Neural cell (in vitro differentiated cells): ENCODE results near the gene TMEM81. TPM values are rescaled to one million over a fixed set of nuclear protein-coding genes. Genes with fewer than 3 reads are reported as not detected.

Experiments used
- H2AFZ ChIP-seq: fragments of 200-600, 300-800 bp; sonication (generic), shearing (Covaris generic); 2 replicates; pipeline ENCODE4 v1.6.0; 2014; ENCODE audit warnings: low read depth, mild to moderate bottlenecking, antibody characterized with exemption, low read length, moderate library complexity
- H3F3A ChIP-seq: fragments of 200-600 bp; shearing (Covaris generic); 2 replicates; pipeline ENCODE4 v1.6.1; 2016; ENCODE audit warnings: mild to moderate bottlenecking, moderate library complexity, mixed read lengths, antibody characterized with exemption, low read length; ENCODE audit not compliant: insufficient read depth, poor library complexity, severe bottlenecking
- H3K27ac ChIP-seq: fragments of 200-600, 300-800 bp; sonication (generic), shearing (Covaris generic); 2 replicates; pipeline ENCODE4 v1.5.1; 2014; ENCODE audit warnings: mild to moderate bottlenecking, low read length, moderate library complexity
- H3K27me3 ChIP-seq: fragments of 300-800, 200-600 bp; sonication (generic), shearing (Covaris generic); 2 replicates; pipeline ENCODE4 v1.6.0; 2014; ENCODE audit warnings: mild to moderate bottlenecking, low read depth, low read length, moderate library complexity; ENCODE audit not compliant: insufficient read depth
- H3K36me3 ChIP-seq: fragments of 300-800, 200-600 bp; sonication (generic), shearing (Covaris generic); 2 replicates; pipeline ENCODE4 v1.5.1; 2014; ENCODE audit warnings: mild to moderate bottlenecking, antibody characterized with exemption, low read length, moderate library complexity; ENCODE audit not compliant: insufficient read depth
- H3K4me2 ChIP-seq: fragments of 300-800, 200-600 bp; sonication (generic), shearing (Covaris generic); 2 replicates; pipeline ENCODE4 v1.6.0; 2014; ENCODE audit warnings: mild to moderate bottlenecking, low read length
- H3K4me3 ChIP-seq: fragments of 300-800, 200-600 bp; sonication (generic), shearing (Covaris generic); 2 replicates; pipeline ENCODE4 v1.5.1; 2014; ENCODE audit warnings: mild to moderate bottlenecking, low read length, moderate library complexity
- H3K79me2 ChIP-seq: fragments of 200-600 bp; shearing (Covaris generic); replicated peaks from 2 replicates; pipeline ENCODE4 v1.6.0; 2014; ENCODE audit warnings: mild to moderate bottlenecking, low read length, moderate library complexity; ENCODE audit not compliant: insufficient read depth
- H3K9ac ChIP-seq: fragments of 300-800, 200-600 bp; sonication (generic), shearing (Covaris generic); 2 replicates; pipeline ENCODE4 v1.6.1; 2016; ENCODE audit warnings: mild to moderate bottlenecking, low read length, mixed read lengths
- H3K9me2 ChIP-seq: fragments of 200-600 bp; shearing (Covaris generic); 2 replicates; pipeline ENCODE4 v1.6.1; 2016; ENCODE audit warnings: mild to moderate bottlenecking, low read length, mixed read lengths; ENCODE audit not compliant: insufficient read depth
- H3K9me3 ChIP-seq: fragments of 200-600, 300-800 bp; sonication (generic), shearing (Covaris generic); 2 replicates; pipeline ENCODE4 v1.6.1; 2016; ENCODE audit warnings: mild to moderate bottlenecking, mixed run types, low read length, moderate library complexity, mixed read lengths
- H4K20me1 ChIP-seq: fragments of 200-600 bp; shearing (Covaris generic); 2 replicates; pipeline ENCODE4 v1.6.1; 2016; ENCODE audit warnings: mild to moderate bottlenecking, mixed run types; ENCODE audit not compliant: insufficient read depth
- EP300 ChIP-seq: fragments of 450-650 bp; conservative IDR thresholded peaks from 2 replicates; pipeline ENCODE4 v1.6.1; 2014; ENCODE audit warnings: antibody characterized with exemption, mild to moderate bottlenecking, moderate library complexity; ENCODE audit not compliant: poor library complexity, severe bottlenecking
- EZH2 ChIP-seq: fragments of 200-600, 300-800 bp; shearing (Covaris generic), sonication (generic); IDR thresholded peaks from 2 replicates; pipeline ENCODE4 v1.6.1; 2014; ENCODE audit warnings: antibody characterized with exemption, low read length, borderline replicate concordance, mild to moderate bottlenecking; ENCODE audit not compliant: insufficient read depth, poor library complexity, severe bottlenecking
- MXI1 ChIP-seq: fragments of 450-650 bp; conservative IDR thresholded peaks from 2 replicates; pipeline ENCODE4 v1.6.1; 2014; ENCODE audit warnings: antibody characterized with exemption, mild to moderate bottlenecking; ENCODE audit not compliant: poor library complexity, severe bottlenecking
- POLR2AphosphoS5 ChIP-seq: IDR thresholded peaks from 2 replicates; pipeline ENCODE4 v1.6.1; 2012
- RAD21 ChIP-seq: fragments of 450-650 bp; conservative IDR thresholded peaks from 2 replicates; pipeline ENCODE4 v1.6.1; 2014; ENCODE audit warnings: antibody characterized with exemption, mild to moderate bottlenecking, moderate library complexity
- SMC3 ChIP-seq: fragments of 450-650 bp; conservative IDR thresholded peaks from 2 replicates; pipeline ENCODE4 v1.6.1; 2014; ENCODE audit warnings: antibody characterized with exemption, mild to moderate bottlenecking, moderate library complexity; ENCODE audit not compliant: poor library complexity
- TAF1 ChIP-seq: IDR thresholded peaks from 2 replicates; pipeline ENCODE4 v1.6.1; 2012; ENCODE audit warnings: low read depth
- polyA plus RNA-seq: library from polyadenylated mRNA; depleted of rRNA; stranded (reverse); fragments of >200 nt; gene quantifications from 2 replicates; pipeline ENCODE4 v1.2.3, GENCODE V29; 2014
- TF ChIP-seq, protein P1 (sequence below): IDR thresholded peaks from 2 replicates; pipeline ENCODE4 v1.6.1; 2012; ENCODE audit warnings: borderline replicate concordance
- TF ChIP-seq, protein P2 (sequence below): fragments of 450-650 bp; IDR thresholded peaks from 2 replicates; pipeline ENCODE4 v1.5.1; 2014; ENCODE audit warnings: antibody characterized with exemption, mild to moderate bottlenecking, moderate library complexity; ENCODE audit not compliant: poor library complexity, severe bottlenecking

Gene TMEM81
- polyA plus RNA-seq, 1 donor from 2014 or later, result 10.1 TPM

DNA sequence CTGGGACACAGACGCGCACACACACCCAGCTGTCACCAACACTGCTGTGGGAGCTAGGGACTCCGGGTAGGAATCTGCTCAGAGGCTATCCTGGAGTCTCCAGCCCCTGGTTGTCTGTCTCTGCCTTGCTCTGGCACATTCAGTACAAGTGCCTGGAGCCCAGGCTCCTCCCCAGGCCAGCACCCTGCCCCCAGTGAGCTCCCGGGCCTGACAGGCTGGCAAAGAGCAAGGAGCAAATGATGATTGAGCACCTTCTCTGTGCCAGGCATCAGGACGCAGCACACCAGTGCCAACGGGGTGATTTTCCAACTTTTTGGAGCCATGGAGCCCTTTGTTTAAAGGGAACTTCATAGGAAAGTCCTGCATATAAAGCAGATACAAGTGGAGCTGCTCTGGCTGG is 34.8 kb downstream of the TMEM81 start:
- H3K9me2 ChIP-seq, result no peaks in the 10 kb centered on the region
- TF ChIP-seq, protein P1, sequence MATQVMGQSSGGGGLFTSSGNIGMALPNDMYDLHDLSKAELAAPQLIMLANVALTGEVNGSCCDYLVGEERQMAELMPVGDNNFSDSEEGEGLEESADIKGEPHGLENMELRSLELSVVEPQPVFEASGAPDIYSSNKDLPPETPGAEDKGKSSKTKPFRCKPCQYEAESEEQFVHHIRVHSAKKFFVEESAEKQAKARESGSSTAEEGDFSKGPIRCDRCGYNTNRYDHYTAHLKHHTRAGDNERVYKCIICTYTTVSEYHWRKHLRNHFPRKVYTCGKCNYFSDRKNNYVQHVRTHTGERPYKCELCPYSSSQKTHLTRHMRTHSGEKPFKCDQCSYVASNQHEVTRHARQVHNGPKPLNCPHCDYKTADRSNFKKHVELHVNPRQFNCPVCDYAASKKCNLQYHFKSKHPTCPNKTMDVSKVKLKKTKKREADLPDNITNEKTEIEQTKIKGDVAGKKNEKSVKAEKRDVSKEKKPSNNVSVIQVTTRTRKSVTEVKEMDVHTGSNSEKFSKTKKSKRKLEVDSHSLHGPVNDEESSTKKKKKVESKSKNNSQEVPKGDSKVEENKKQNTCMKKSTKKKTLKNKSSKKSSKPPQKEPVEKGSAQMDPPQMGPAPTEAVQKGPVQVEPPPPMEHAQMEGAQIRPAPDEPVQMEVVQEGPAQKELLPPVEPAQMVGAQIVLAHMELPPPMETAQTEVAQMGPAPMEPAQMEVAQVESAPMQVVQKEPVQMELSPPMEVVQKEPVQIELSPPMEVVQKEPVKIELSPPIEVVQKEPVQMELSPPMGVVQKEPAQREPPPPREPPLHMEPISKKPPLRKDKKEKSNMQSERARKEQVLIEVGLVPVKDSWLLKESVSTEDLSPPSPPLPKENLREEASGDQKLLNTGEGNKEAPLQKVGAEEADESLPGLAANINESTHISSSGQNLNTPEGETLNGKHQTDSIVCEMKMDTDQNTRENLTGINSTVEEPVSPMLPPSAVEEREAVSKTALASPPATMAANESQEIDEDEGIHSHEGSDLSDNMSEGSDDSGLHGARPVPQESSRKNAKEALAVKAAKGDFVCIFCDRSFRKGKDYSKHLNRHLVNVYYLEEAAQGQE, result no peak
- TF ChIP-seq SMC3 (no peak), TAF1 (no peak), EP300 (no peak), MXI1 (no peak), EZH2 (no peak), POLR2AphosphoS5 (no peak), RAD21 (no peak)
- TF ChIP-seq, protein P2, sequence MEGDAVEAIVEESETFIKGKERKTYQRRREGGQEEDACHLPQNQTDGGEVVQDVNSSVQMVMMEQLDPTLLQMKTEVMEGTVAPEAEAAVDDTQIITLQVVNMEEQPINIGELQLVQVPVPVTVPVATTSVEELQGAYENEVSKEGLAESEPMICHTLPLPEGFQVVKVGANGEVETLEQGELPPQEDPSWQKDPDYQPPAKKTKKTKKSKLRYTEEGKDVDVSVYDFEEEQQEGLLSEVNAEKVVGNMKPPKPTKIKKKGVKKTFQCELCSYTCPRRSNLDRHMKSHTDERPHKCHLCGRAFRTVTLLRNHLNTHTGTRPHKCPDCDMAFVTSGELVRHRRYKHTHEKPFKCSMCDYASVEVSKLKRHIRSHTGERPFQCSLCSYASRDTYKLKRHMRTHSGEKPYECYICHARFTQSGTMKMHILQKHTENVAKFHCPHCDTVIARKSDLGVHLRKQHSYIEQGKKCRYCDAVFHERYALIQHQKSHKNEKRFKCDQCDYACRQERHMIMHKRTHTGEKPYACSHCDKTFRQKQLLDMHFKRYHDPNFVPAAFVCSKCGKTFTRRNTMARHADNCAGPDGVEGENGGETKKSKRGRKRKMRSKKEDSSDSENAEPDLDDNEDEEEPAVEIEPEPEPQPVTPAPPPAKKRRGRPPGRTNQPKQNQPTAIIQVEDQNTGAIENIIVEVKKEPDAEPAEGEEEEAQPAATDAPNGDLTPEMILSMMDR, result no peak
- H3K4me3 ChIP-seq, result no peak overlapping the region
- no peaks in the 10 kb centered on the region for H3K36me3 ChIP-seq
- H3F3A ChIP-seq, result no peaks in the 10 kb centered on the region
- H4K20me1 ChIP-seq, result no peaks in the 10 kb centered on the region
- no peaks in the 10 kb centered on the region for H3K27me3 ChIP-seq
- H3K27ac ChIP-seq, result no peak overlapping the region
- no peak overlapping the region for H2AFZ ChIP-seq
- no peak overlapping the region for H3K9ac ChIP-seq
- no peaks in the 10 kb centered on the region for H3K79me2 ChIP-seq
- H3K9me3 ChIP-seq, result no peaks in the 10 kb centered on the region
- no peak overlapping the region for H3K4me2 ChIP-seq

DNA sequence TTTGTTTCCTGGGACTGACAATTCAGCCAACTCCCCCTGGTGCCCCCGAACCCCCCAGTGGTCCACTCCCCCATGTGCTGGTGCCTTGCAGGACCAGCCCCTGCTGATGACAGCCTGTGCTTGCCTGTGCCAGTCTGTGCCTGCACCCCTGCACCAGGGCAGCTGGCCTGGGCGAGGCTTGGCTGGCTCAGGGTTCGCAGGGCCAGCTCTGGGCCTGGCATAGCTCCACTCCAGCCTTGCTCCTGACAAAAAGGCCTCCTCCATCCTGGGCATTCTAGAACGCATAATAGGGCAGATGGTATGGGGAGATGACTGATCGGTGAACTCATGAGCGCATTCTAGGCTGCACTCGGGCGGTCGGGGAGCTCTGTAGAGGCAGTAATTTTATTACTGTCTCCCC is 35.9 kb downstream of the TMEM81 start:
- Histone ChIP-seq H4K20me1 (no peaks in the 10 kb centered on the region), H3K36me3 (no peaks in the 10 kb centered on the region), H2AFZ (no peak overlapping the region), H3K4me3 (no peak overlapping the region), H3K9me3 (no peaks in the 10 kb centered on the region), H3K9me2 (no peaks in the 10 kb centered on the region), H3K9ac (no peak overlapping the region), H3K4me2 (no peak overlapping the region), H3F3A (no peaks in the 10 kb centered on the region), H3K27me3 (peaks cover 7% of the 10 kb centered on the region), H3K79me2 (no peaks in the 10 kb centered on the region), H3K27ac (no peak overlapping the region)
- TF ChIP-seq POLR2AphosphoS5, result no peak
- TF ChIP-seq RAD21, result no peak
- no peak for TF ChIP-seq SMC3

DNA sequence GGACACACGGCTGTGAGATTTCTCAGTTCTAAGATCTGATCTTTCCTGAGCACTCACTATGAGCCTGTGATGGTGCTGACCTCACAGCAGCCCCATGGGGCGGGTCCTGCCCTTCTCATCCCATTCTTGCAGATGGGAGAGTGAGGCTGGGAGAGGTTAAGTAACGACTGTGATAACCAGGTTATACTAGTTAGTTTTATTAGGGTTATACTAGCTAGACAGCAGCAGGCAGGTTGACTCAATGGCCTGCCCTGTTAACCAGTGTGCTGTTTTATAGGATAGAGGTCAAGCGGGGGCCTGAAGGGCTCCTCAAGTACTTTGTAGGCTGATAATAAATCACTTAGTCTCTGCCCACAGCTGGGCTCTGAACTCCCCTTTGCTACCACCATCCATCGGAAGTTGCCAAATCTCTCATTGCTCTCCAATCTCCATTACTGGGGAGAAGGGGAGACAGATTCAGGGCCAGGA is 36.5 kb downstream of the TMEM81 start:
- H3K9me3 ChIP-seq, result no peaks in the 10 kb centered on the region
- no peak overlapping the region for H3K27ac ChIP-seq
- H3K79me2 ChIP-seq, result no peaks in the 10 kb centered on the region
- H3K9ac ChIP-seq, result no peak overlapping the region
- no peaks in the 10 kb centered on the region for H3F3A ChIP-seq
- H2AFZ ChIP-seq, result no peak overlapping the region
- no peaks in the 10 kb centered on the region for H4K20me1 ChIP-seq
- no peaks in the 10 kb centered on the region for H3K9me2 ChIP-seq
- H3K4me3 ChIP-seq, result no peak overlapping the region
- peaks cover 10% of the 10 kb centered on the region for H3K27me3 ChIP-seq
- no peaks in the 10 kb centered on the region for H3K36me3 ChIP-seq
- H3K4me2 ChIP-seq, result no peak overlapping the region
- TF ChIP-seq EP300 (no peak), RAD21 (no peak), POLR2AphosphoS5 (no peak), TAF1 (no peak), SMC3 (no peak), EZH2 (no peak), MXI1 (no peak)
- TF ChIP-seq, protein P1, result no peak
- TF ChIP-seq, protein P2, result no peak
